K562 (cell line): ENCODE measurements around the gene NUP98. TPM values are rescaled to one million over a fixed set of nuclear protein-coding genes. Genes with fewer than 3 reads are reported as not detected.
A peak's percentile ranks its signal among the peaks of the same experiment; 100 is the strongest.

Experiments
- ATAC-seq: fragments of 200-7000 bp; cut with Tn5 transposase; 3 replicates; pipeline ENCODE4 v1.9.1; 2020; ENCODE audit warnings: moderate library complexity
- BruUV-seq: library from RNA; stranded (reverse); fragments of 400-500 nt; replicated peaks from 2 replicates; lab custom pipeline; 2021; lab: Mats Ljungman, UMichigan
- CTCF ChIA-PET: fragments of 300-600 bp; formaldehyde crosslinking; extraction: SDS; loops from one replicate; lab custom pipeline; 2021; ENCODE audit warnings: low intra/inter-chr PET ratio; lab: Yijun Ruan, JAX
- POLR2A ChIA-PET: fragments of 300-600, 350-650 bp; sonication (Branson Sonifier 250); formaldehyde crosslinking; extraction: SDS; loops from one replicate; lab custom pipeline; 2021; ENCODE audit warnings: antibody characterized with exemption, inconsistent platforms; lab: Yijun Ruan, JAX
- DNase-seq, 4 experiments: peaks; one replicate each; pipeline versions ENCODE4 v3.0.0 to v3.0.0-alpha.2; 2011 to 2018; ENCODE audit warnings: low spot score in 3 of 4, mixed read lengths in 3 of 4; ENCODE audit errors: extremely low read depth in 1 of 4
- FAIRE-seq: peaks from 2 replicates; lab custom pipeline; 2011; peaks lifted over from hg19 to GRCh38; lab: Jason Lieb, UNC
- H2AFZ ChIP-seq: 2 replicates; pipeline ENCODE4 v1.6.0; 2011; ENCODE audit warnings: low read depth, low read length, control low read depth, inconsistent platforms
- H3K27ac ChIP-seq: fragments of 200-600 bp; 3 replicates; pipeline ENCODE4 v1.8.0; 2011; ENCODE audit warnings: low read depth, mild to moderate bottlenecking, control low read depth, inconsistent platforms, low read length, moderate library complexity, mixed read lengths; ENCODE audit errors: extremely low read depth
- H3K27me3 ChIP-seq, 2 experiments: fragments of 300-600 bp in 1 of 2; 2 replicates in 1 of 2; 3 replicates in 1 of 2; pipeline versions ENCODE4 v1.6.0 to v1.8.0; 2011; ENCODE audit warnings: inconsistent platforms in 2 of 2, low read length in 2 of 2, mild to moderate bottlenecking in 1 of 2, mixed read lengths in 1 of 2, moderate library complexity in 1 of 2; ENCODE audit not compliant: control insufficient read depth in 2 of 2, insufficient read depth in 2 of 2
- H3K36me3 ChIP-seq: fragments of 300-600 bp; 3 replicates; pipeline ENCODE4 v1.8.0; 2011; ENCODE audit warnings: mild to moderate bottlenecking, low read length, inconsistent platforms; ENCODE audit not compliant: control insufficient read depth, insufficient read depth
- H3K4me1 ChIP-seq, 2 experiments: fragments of 200-600 bp in 1 of 2; replicated peaks in 1 of 2; 2 replicates in 1 of 2; 3 replicates in 1 of 2; pipeline versions ENCODE4 v1.5.1 to v1.8.0; 2011; ENCODE audit warnings: inconsistent platforms in 2 of 2, low read length in 2 of 2, mild to moderate bottlenecking in 1 of 2, mixed read lengths in 1 of 2, moderate library complexity in 1 of 2; ENCODE audit not compliant: control insufficient read depth in 2 of 2, insufficient read depth in 2 of 2
- H3K4me2 ChIP-seq: 2 replicates; pipeline ENCODE4 v1.6.1; 2011; ENCODE audit warnings: low read length, control low read depth, inconsistent platforms, mixed read lengths; ENCODE audit not compliant: insufficient read depth
- H3K4me3 ChIP-seq: fragments of 200-600 bp; sonication (generic), shearing (Covaris generic); 2 replicates; pipeline ENCODE4 v1.5.1; 2016; ENCODE audit warnings: control low read depth, inconsistent platforms
- H3K79me2 ChIP-seq: fragments of 200-600 bp; 3 replicates; pipeline ENCODE4 v1.8.0; 2011; ENCODE audit warnings: low read length, inconsistent platforms; ENCODE audit not compliant: control insufficient read depth, insufficient read depth
- H3K9ac ChIP-seq, 2 experiments: 2 replicates each; pipeline versions ENCODE4 v1.6.0 to v1.6.1; 2011; ENCODE audit warnings: low read depth in 2 of 2, low read length in 2 of 2, control low read depth in 1 of 2, inconsistent platforms in 1 of 2, mild to moderate bottlenecking in 1 of 2, mixed read lengths in 1 of 2; ENCODE audit not compliant: insufficient read depth in 1 of 2
- H3K9me1 ChIP-seq: one replicate; pipeline ENCODE4 v1.6.0; 2011; ENCODE audit warnings: inconsistent platforms, mild to moderate bottlenecking, low read length, moderate library complexity; ENCODE audit not compliant: control insufficient read depth, insufficient read depth
- H3K9me3 ChIP-seq: replicated peaks from 2 replicates; pipeline ENCODE4 v1.5.1; 2011; ENCODE audit warnings: low read depth, low read length, inconsistent platforms; ENCODE audit not compliant: control insufficient read depth, insufficient read depth
- H4K20me1 ChIP-seq: replicated peaks from 2 replicates; pipeline ENCODE4 v1.6.1; 2011; ENCODE audit warnings: low read length, inconsistent platforms, mixed read lengths; ENCODE audit not compliant: control insufficient read depth, insufficient read depth
- CBFB ChIP-seq: sonication (generic); formaldehyde crosslinking; IDR thresholded peaks from 2 replicates; pipeline ENCODE4 v1.4.0; 2020; ENCODE audit warnings: mild to moderate bottlenecking, missing genetic modification reagents
- CC2D1A ChIP-seq: fragments of 450-650 bp; IDR thresholded peaks from 2 replicates; pipeline ENCODE4 v1.6.1; 2017; ENCODE audit warnings: mild to moderate bottlenecking
- E2F4 ChIP-seq: sonication (generic); formaldehyde crosslinking; IDR thresholded peaks from 2 replicates; pipeline ENCODE4 v1.8.0; 2022; ENCODE audit warnings: mild to moderate bottlenecking, low read depth, missing genetic modification reagents
- ESRRB ChIP-seq: fragments of 250-450 bp; sonication (Bioruptor Pico); IDR thresholded peaks from 2 replicates; pipeline ENCODE4 v1.5.0; 2020; ENCODE audit warnings: mild to moderate bottlenecking, moderate library complexity, borderline replicate concordance
- MIER1 ChIP-seq: fragments of 450-650 bp; IDR thresholded peaks from 2 replicates; pipeline ENCODE4 v1.6.1; 2016; ENCODE audit warnings: antibody characterized with exemption, mild to moderate bottlenecking, low read depth
- MITF ChIP-seq: IDR thresholded peaks from 2 replicates; pipeline ENCODE4 v1.6.1; 2014; ENCODE audit warnings: antibody characterized with exemption
- NCOA4 ChIP-seq: fragments of 450-650 bp; IDR thresholded peaks from 2 replicates; pipeline ENCODE4 v1.6.1; 2018; ENCODE audit warnings: mild to moderate bottlenecking; ENCODE audit not compliant: partially characterized antibody
- NR4A1 ChIP-seq, 2 experiments: fragments of 250-450 bp in 1 of 2; fragments of 450-650 bp in 1 of 2; sonication (Bioruptor Pico) in 1 of 2; IDR thresholded peaks; 2 replicates each; pipeline versions ENCODE4 v1.4.0 to v1.6.1; 2016 to 2020; ENCODE audit warnings: mild to moderate bottlenecking in 2 of 2, missing compliant biosample characterization in 1 of 2, missing genetic modification characterization in 1 of 2, moderate library complexity in 1 of 2
- POLR2B ChIP-seq: fragments of 450-650 bp; IDR thresholded peaks from 2 replicates; pipeline ENCODE4 v1.6.1; 2018; ENCODE audit warnings: low read depth; ENCODE audit not compliant: partially characterized antibody
- TAF15 ChIP-seq: fragments of 200-400 bp; formaldehyde crosslinking; IDR thresholded peaks from 2 replicates; pipeline ENCODE4 v1.6.1; 2017; ENCODE audit warnings: mild to moderate bottlenecking, low read depth, low read length, moderate library complexity
- TCF15 ChIP-seq: fragments of 250-450 bp; sonication (Bioruptor Pico); IDR thresholded peaks from 2 replicates; pipeline ENCODE4 v1.8.0; 2022; ENCODE audit warnings: moderate library complexity, mild to moderate bottlenecking, inconsistent platforms
- ZBTB1 ChIP-seq: sonication (generic); formaldehyde crosslinking; IDR thresholded peaks from 2 replicates; pipeline ENCODE4 v1.8.1; 2023; ENCODE audit warnings: missing genetic modification reagents, low read depth, mild to moderate bottlenecking, borderline replicate concordance
- ZBTB33 ChIP-seq: sonication (generic); formaldehyde crosslinking; IDR thresholded peaks from 2 replicates; pipeline ENCODE4 v1.8.1; 2023; ENCODE audit warnings: mild to moderate bottlenecking, missing genetic modification reagents
- ZNF282 ChIP-seq: sonication (generic); formaldehyde crosslinking; IDR thresholded peaks from 2 replicates; pipeline ENCODE4 v1.8.1; 2023; ENCODE audit warnings: missing genetic modification reagents
- WGBS: fragments of 100-300 bp; shearing (Covaris generic); methylation state at CpG from one replicate; pipeline ENCODE4 v1.1.6; 2016; ENCODE audit warnings: low coverage, mixed read lengths; ENCODE audit not compliant: insufficient coverage; ENCODE audit errors: missing lambda C conversion rate; 5-methylcytosine and 5-hydroxymethylcytosine counted together
- in situ Hi-C: fragments of 300-500 bp; cut with MboI; formaldehyde crosslinking; loops from 4 replicates; pipeline ENCODE4 v1.15.0; 2018; ENCODE audit warnings: inconsistent platforms, mixed read lengths
- intact Hi-C: fragments of 100-400 bp; cut with micrococcal nuclease; formaldehyde crosslinking; loops from 2 replicates; pipeline ENCODE4 v1.14.2; 2022
- polyA plus RNA-seq, 8 experiments: library from polyadenylated mRNA; depleted of rRNA in 4 of 8; stranded (reverse) in 5 of 8; unstranded in 3 of 8; fragments of >200 nt; fragmentation: Nextera tagmentation in 2 of 8; fragmentation: Illumina TruSeq in 1 of 8; extraction: Ambion mirVana in 2 of 8; extraction: Trizol in 1 of 8; gene quantifications; 2 replicates each; pipeline versions ENCODE4 v1.2.1 to v1.2.3, GENCODE V29; 2011 to 2014; ENCODE audit warnings: inconsistent platforms in 1 of 8, missing spikeins in 1 of 8
- total RNA-seq, 7 experiments: library from RNA; depleted of rRNA in 6 of 7; stranded (reverse); fragments of >200 nt in 6 of 7; fragmentation: Illumina TruSeq in 2 of 7; extraction: Trizol in 2 of 7; gene quantifications; 2 replicates each; pipeline versions ENCODE4 v1.2.1 to v1.2.3, GENCODE V29; 2011 to 2021; ENCODE audit warnings: low replicate concordance in 1 of 7

NUP98 gene
- total and polyA plus RNA-seq, 9 of the 15 experiments (the other 6 are each of a cell fraction or from before 2014, with no cell fraction given): 45.1 to 196 (median 130) TPM

GRCh38 chr11:3642071-3642951 is 155.0 kb downstream of the NUP98 start (continued):
- no peak for TF ChIP-seq ZBTB1 (CRISPR knock-in tag)
- TF ChIP-seq NCOA4: no peak
- no peak for TF ChIP-seq ZNF282 (CRISPR knock-in tag)
- no peak for TF ChIP-seq E2F4 (CRISPR knock-in tag)
- TF ChIP-seq ESRRB (CRISPR knock-in tag): no peak
- no peak for TF ChIP-seq TAF15
- TF ChIP-seq, all 486 proteins: peak for 92

- no peak for ATAC-seq
- H3K4me3 ChIP-seq: peak within 1 kb of the TSS; percentile 48
- TF ChIP-seq NR4A1 (CRISPR knock-in tag; IDR thresholded peaks at IDR 0.05) (no peak), NR4A1 (tag; IDR thresholded peaks at IDR 0.05) (no peak), CC2D1A (no peak), ZBTB33 (CRISPR knock-in tag) (no peak), MITF (no peak), TCF15 (CRISPR knock-in tag) (no peak), MIER1 (no peak), POLR2B (no peak), CBFB (CRISPR knock-in tag) (no peak)
These were observed 155.7 kb downstream of the NUP98 start, which contains the start of gene ART5 for GRCh38 chr11:3641701-3642070. ART5 (minus strand) TSS chr11:3641992; CDS start chr11:3641862, 130 bp downstream.

More at GRCh38 chr11:3641701-3642070, 155.7 kb downstream of the NUP98 start, which contains the start of gene ART5:
- H3K27ac ChIP-seq: peak within 1 kb of the TSS; percentile 74
- WGBS: 3% methylated on average over 10 of the region's 21 CpGs
- peak within 1 kb of the TSS; percentile 80 for H3K4me2 ChIP-seq
- H3K27me3 ChIP-seq: peaks cover 6 to 29% of the 10 kb centered on the region in 2 experiments; a peak in 4 of 5 replicates
- H3K4me1 ChIP-seq: peaks cover 21 to 29% of the 10 kb centered on the region in 2 experiments; a peak in 4 of 5 replicates
- peak within 1 kb of the TSS; percentile 67 to 87 for H3K9ac ChIP-seq
- intact Hi-C loops (no loop called here), in situ Hi-C loops (no loop called here)
- H4K20me1 ChIP-seq: no peaks in the 10 kb centered on the region
- peaks cover 3% of the 10 kb centered on the region; the same call in 1 of the 2 replicates for H3K9me3 ChIP-seq
- CTCF ChIA-PET: no interaction called here
- FAIRE-seq: no peak
- no peak for DNase-seq
- no TSS peak for BruUV-seq
- peak within 1 kb of the TSS; percentile 74 for H2AFZ ChIP-seq
- no peaks in the 10 kb centered on the region for H3K36me3 ChIP-seq
- no peaks in the 10 kb centered on the region for H3K79me2 ChIP-seq
- H3K9me1 ChIP-seq: no peaks in the 10 kb centered on the region
- POLR2A ChIA-PET: no interaction called here
